HCT116 (cell line): ENCODE data around the gene LRAT. TPM values are rescaled to one million over a fixed set of nuclear protein-coding genes. Genes with fewer than 3 reads are reported as not detected.

Experiments used
- ATAC-seq: fragments of 200-7000 bp; cut with Tn5 transposase; 2 replicates; pipeline ENCODE4 v1.9.1; 2020; ENCODE audit warnings: mild to moderate bottlenecking, moderate library complexity
- BruUV-seq: library from RNA; stranded (reverse); fragments of 400-500 nt; replicated peaks from 2 replicates; lab custom pipeline; 2021; lab: Mats Ljungman, UMichigan
- CTCF ChIA-PET: fragments of 300-600 bp; sonication (Branson Sonifier 250); formaldehyde crosslinking; loops from one replicate; lab custom pipeline; 2021; ENCODE audit warnings: antibody characterized with exemption; lab: Charles Lee
- POLR2A ChIA-PET: fragments of 300-600, 350-600 bp; sonication (Branson Sonifier 250); formaldehyde crosslinking; loops from one replicate; lab custom pipeline; 2021; ENCODE audit warnings: antibody characterized with exemption; lab: Charles Lee
- RAD21 ChIA-PET, 2 experiments: fragments of 300-600 bp; sonication (Branson Sonifier 250); formaldehyde crosslinking; loops; one replicate each; lab custom pipeline; 2023; ENCODE audit warnings: low total read pairs in 2 of 2; ENCODE audit not compliant: uncharacterized antibody in 2 of 2, unreplicated experiment in 2 of 2, low non-redundant PET in 1 of 2; lab: Charles Lee
- DNase-seq: peaks from one replicate; pipeline ENCODE4 v3.0.0-alpha.2; 2010; ENCODE audit warnings: low read depth, low spot score
- H2AFZ ChIP-seq: fragments of 200-600 bp; shearing (Covaris generic), sonication (generic); 2 replicates; pipeline ENCODE4 v1.6.1; 2017; ENCODE audit warnings: low read depth, mixed run types, mixed read lengths, antibody characterized with exemption, low read length; ENCODE audit not compliant: poor library complexity, severe bottlenecking
- H3K27ac ChIP-seq: 2 replicates; pipeline ENCODE4 v1.5.1; 2012; ENCODE audit warnings: low read depth, low read length
- H3K27me3 ChIP-seq: fragments of 200-600 bp; sonication (generic); 2 replicates; pipeline ENCODE4 v1.6.1; 2016; ENCODE audit warnings: mixed run types, low read length, mixed read lengths; ENCODE audit not compliant: insufficient read depth
- H3K36me3 ChIP-seq, 2 experiments: fragments of 200-500 bp in 1 of 2; fragments of 200-600 bp in 1 of 2; sonication (Bioruptor generic) in 1 of 2; sonication (generic) in 1 of 2; 2 replicates each; pipeline versions ENCODE4 v1.5.1 to v1.6.1; 2014 to 2016; ENCODE audit warnings: low read length in 2 of 2, inconsistent platforms in 1 of 2, mixed read lengths in 1 of 2, mixed run types in 1 of 2; ENCODE audit not compliant: insufficient read depth in 2 of 2, control insufficient read depth in 1 of 2
- H3K4me1 ChIP-seq, 2 experiments: fragments of 200-600 bp in 1 of 2; sonication (generic) in 1 of 2; 2 replicates each; pipeline versions ENCODE4 v1.5.1 to v1.6.1; 2012 to 2017; ENCODE audit warnings: low read length in 2 of 2, inconsistent platforms in 1 of 2, mild to moderate bottlenecking in 1 of 2, mixed read lengths in 1 of 2, mixed run types in 1 of 2, moderate library complexity in 1 of 2; ENCODE audit not compliant: insufficient read depth in 2 of 2, control insufficient read depth in 1 of 2
- H3K4me2 ChIP-seq: fragments of 200-600 bp; sonication (generic); 2 replicates; pipeline ENCODE4 v1.6.1; 2017; ENCODE audit warnings: mixed run types, low read length, mixed read lengths
- H3K4me3 ChIP-seq, 2 experiments: fragments of 200-600 bp in 1 of 2; sonication (generic) in 1 of 2; replicated peaks in 1 of 2; 2 replicates each; pipeline ENCODE4 v1.5.1; 2011 to 2016; ENCODE audit warnings: low read length in 2 of 2, control low read depth in 1 of 2, low read depth in 1 of 2, mild to moderate bottlenecking in 1 of 2, mixed read lengths in 1 of 2, mixed run types in 1 of 2
- H3K79me2 ChIP-seq: fragments of 200-600 bp; sonication (generic); 2 replicates; pipeline ENCODE4 v1.6.1; 2017; ENCODE audit warnings: mild to moderate bottlenecking, mixed run types, low read length, moderate library complexity, mixed read lengths; ENCODE audit not compliant: insufficient read depth
- H3K9ac ChIP-seq: fragments of 200-600 bp; sonication (generic); 2 replicates; pipeline ENCODE4 v1.6.1; 2016; ENCODE audit warnings: low read length, mixed read lengths
- H3K9me2 ChIP-seq: fragments of 200-600 bp; sonication (generic), shearing (Covaris generic); 2 replicates; pipeline ENCODE4 v1.6.1; 2017; ENCODE audit warnings: mixed run types, mild to moderate bottlenecking, moderate library complexity; ENCODE audit not compliant: insufficient read depth
- H3K9me3 ChIP-seq, 2 experiments: fragments of 200-500 bp in 1 of 2; fragments of 200-600 bp in 1 of 2; sonication (Bioruptor generic) in 1 of 2; sonication (generic) in 1 of 2; 2 replicates each; pipeline ENCODE4 v1.6.1; 2014 to 2017; ENCODE audit warnings: low read length in 2 of 2, mixed read lengths in 2 of 2, inconsistent platforms in 1 of 2, low read depth in 1 of 2, mild to moderate bottlenecking in 1 of 2, mixed run types in 1 of 2, moderate library complexity in 1 of 2; ENCODE audit not compliant: control insufficient read depth in 1 of 2, insufficient read depth in 1 of 2
- H4K20me1 ChIP-seq: fragments of 200-600 bp; sonication (generic), shearing (Covaris generic); 2 replicates; pipeline ENCODE4 v1.6.1; 2017; ENCODE audit warnings: mixed run types, mild to moderate bottlenecking, moderate library complexity; ENCODE audit not compliant: insufficient read depth
- CEBPB ChIP-seq: IDR thresholded peaks from 2 replicates; pipeline ENCODE4 v1.6.1; 2012; ENCODE audit warnings: low read depth
- CTCF ChIP-seq, 3 experiments: fragments of 200-600 bp in 1 of 3; sonication (generic) in 1 of 3; IDR thresholded peaks in 2 of 3; conservative IDR thresholded peaks in 1 of 3; 2 replicates each; pipeline ENCODE4 v1.5.1; 2012 to 2017; ENCODE audit warnings: low read depth in 2 of 3, low read length in 2 of 3, antibody characterized with exemption in 1 of 3, borderline replicate concordance in 1 of 3, control low read depth in 1 of 3, mild to moderate bottlenecking in 1 of 3, mixed read lengths in 1 of 3, mixed run types in 1 of 3, moderate library complexity in 1 of 3; ENCODE audit not compliant: insufficient read depth in 1 of 3
- ELF1 ChIP-seq: IDR thresholded peaks from 2 replicates; pipeline ENCODE4 v1.6.1; 2012; ENCODE audit warnings: low read depth, borderline replicate concordance
- EZH2 ChIP-seq: fragments of 200-600 bp; sonication (generic); IDR thresholded peaks from 2 replicates; pipeline ENCODE4 v1.6.1; 2017; ENCODE audit warnings: antibody characterized with exemption, mixed run types
- EZH2phosphoT487 ChIP-seq: fragments of 200-600 bp; IDR thresholded peaks from 2 replicates; pipeline ENCODE4 v1.6.1; 2018; ENCODE audit warnings: antibody characterized with exemption, borderline replicate concordance
- FOSL1 ChIP-seq: IDR thresholded peaks from 2 replicates; pipeline ENCODE4 v1.6.1; 2012; ENCODE audit warnings: low read depth
- JUND ChIP-seq: IDR thresholded peaks from 2 replicates; pipeline ENCODE4 v1.6.1; 2012
- POLR2A ChIP-seq: IDR thresholded peaks from 2 replicates; pipeline ENCODE4 v1.7.0; 2011; ENCODE audit warnings: borderline replicate concordance; ENCODE audit not compliant: insufficient read depth, insufficient read length; ENCODE audit errors: extremely low read depth
- POLR2AphosphoS5 ChIP-seq: IDR thresholded peaks from 2 replicates; pipeline ENCODE4 v1.6.1; 2011; ENCODE audit warnings: mild to moderate bottlenecking, low read depth, low read length, moderate library complexity
- RAD21 ChIP-seq: IDR thresholded peaks from 2 replicates; pipeline ENCODE4 v1.6.1; 2012; ENCODE audit warnings: low read depth, mild to moderate bottlenecking
- SIN3A ChIP-seq: IDR thresholded peaks from 2 replicates; pipeline ENCODE4 v1.6.1; 2012; ENCODE audit warnings: low read depth
- SP1 ChIP-seq: IDR thresholded peaks from 2 replicates; pipeline ENCODE4 v1.6.1; 2012; ENCODE audit warnings: low read depth
- SRF ChIP-seq: IDR thresholded peaks from 2 replicates; pipeline ENCODE4 v1.6.1; 2012; ENCODE audit warnings: low read depth
- YY1 ChIP-seq: IDR thresholded peaks from 2 replicates; pipeline ENCODE4 v1.6.1; 2011; ENCODE audit warnings: low read length, low read depth, moderate library complexity, mild to moderate bottlenecking; ENCODE audit not compliant: insufficient replicate concordance; ENCODE audit errors: extremely low read depth
- ZFX ChIP-seq: fragments of 450-650 bp; IDR thresholded peaks from 2 replicates; pipeline ENCODE4 v1.6.1; 2017
- ZNF274 ChIP-seq: fragments of 200-500 bp; sonication (Bioruptor generic); IDR thresholded peaks from 2 replicates; pipeline ENCODE4 v1.6.1; 2014; ENCODE audit warnings: mild to moderate bottlenecking, low read depth, low read length, inconsistent platforms
- intact Hi-C: fragments of 100-400 bp; cut with micrococcal nuclease; formaldehyde crosslinking; loops from 2 replicates; pipeline ENCODE4 v1.10.0; 2022
- total RNA-seq: library from RNA; stranded (reverse); gene quantifications from one replicate; pipeline ENCODE4 v1.2.1, GENCODE V29; 2021; ENCODE audit not compliant: unreplicated experiment
- TF ChIP-seq, protein P1 (sequence below): IDR thresholded peaks from 2 replicates; pipeline ENCODE4 v1.6.1; 2012
- TF ChIP-seq, protein P2 (sequence below): IDR thresholded peaks from 2 replicates; pipeline ENCODE4 v1.6.1; 2011; ENCODE audit warnings: mild to moderate bottlenecking, low read length, moderate library complexity; ENCODE audit not compliant: insufficient replicate concordance; ENCODE audit errors: extremely low read depth
- TF ChIP-seq, protein P3 (sequence below): IDR thresholded peaks from 2 replicates; pipeline ENCODE4 v1.6.1; 2012; ENCODE audit warnings: low read depth

Gene LRAT
- total RNA-seq, 1 experiment from 2014 or later = 3.8 TPM

DNA sequence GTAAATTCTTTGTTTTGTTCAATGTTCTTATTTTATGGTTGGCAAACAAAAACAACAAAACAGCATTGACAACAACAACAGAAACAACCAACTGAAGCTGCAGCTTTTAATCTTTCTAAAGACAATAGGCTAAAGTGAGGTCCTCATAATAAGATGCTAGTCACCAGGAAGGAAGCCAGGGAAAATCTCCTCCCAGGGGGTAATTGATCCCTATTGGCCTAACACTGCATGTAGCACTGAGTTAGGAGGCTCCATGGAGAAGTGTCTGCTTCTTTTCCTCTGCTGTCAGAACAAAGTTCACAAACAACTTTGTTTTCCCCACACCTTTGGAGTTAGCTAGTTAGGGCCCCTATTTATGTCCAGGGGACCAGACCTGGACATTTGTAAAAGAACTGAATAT, 4.7 kb upstream of the LRAT start:
- H3K4me1 ChIP-seq = peaks cover 3 to 14% of the 10 kb centered on the region in 2 experiments; a peak in 3 of 4 replicates
- no peaks in the 10 kb centered on the region for H3K36me3 ChIP-seq
- ATAC-seq (no peak), DNase-seq (no peak)
- no peak for TF ChIP-seq SIN3A
- TF ChIP-seq RAD21 = no peak
- no peak for TF ChIP-seq SP1
- TF ChIP-seq CTCF (IDR thresholded peaks at IDR 0.05 in 2 of 3, conservative IDR thresholded peaks at IDR 0.05 in 1 of 3; ENCODE audit: borderline replicate concordance in 1 of 3, insufficient read depth in 1 of 3, low read depth in 2 of 3, low read length in 2 of 3) = no peak
- no peak for TF ChIP-seq JUND
- TF ChIP-seq FOSL1 = no peak
- TF ChIP-seq ELF1 = no peak
- TF ChIP-seq SRF = no peak
- no peak for TF ChIP-seq POLR2AphosphoS5
- TF ChIP-seq, protein P1, sequence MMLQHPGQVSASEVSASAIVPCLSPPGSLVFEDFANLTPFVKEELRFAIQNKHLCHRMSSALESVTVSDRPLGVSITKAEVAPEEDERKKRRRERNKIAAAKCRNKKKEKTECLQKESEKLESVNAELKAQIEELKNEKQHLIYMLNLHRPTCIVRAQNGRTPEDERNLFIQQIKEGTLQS = no peak
- no peak for TF ChIP-seq ZNF274
- no peak for TF ChIP-seq POLR2A
- no peak for TF ChIP-seq ZFX
- no peak for TF ChIP-seq CEBPB
- TF ChIP-seq, protein P2, sequence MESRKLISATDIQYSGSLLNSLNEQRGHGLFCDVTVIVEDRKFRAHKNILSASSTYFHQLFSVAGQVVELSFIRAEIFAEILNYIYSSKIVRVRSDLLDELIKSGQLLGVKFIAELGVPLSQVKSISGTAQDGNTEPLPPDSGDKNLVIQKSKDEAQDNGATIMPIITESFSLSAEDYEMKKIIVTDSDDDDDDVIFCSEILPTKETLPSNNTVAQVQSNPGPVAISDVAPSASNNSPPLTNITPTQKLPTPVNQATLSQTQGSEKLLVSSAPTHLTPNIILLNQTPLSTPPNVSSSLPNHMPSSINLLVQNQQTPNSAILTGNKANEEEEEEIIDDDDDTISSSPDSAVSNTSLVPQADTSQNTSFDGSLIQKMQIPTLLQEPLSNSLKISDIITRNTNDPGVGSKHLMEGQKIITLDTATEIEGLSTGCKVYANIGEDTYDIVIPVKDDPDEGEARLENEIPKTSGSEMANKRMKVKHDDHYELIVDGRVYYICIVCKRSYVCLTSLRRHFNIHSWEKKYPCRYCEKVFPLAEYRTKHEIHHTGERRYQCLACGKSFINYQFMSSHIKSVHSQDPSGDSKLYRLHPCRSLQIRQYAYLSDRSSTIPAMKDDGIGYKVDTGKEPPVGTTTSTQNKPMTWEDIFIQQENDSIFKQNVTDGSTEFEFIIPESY = no peak
- no peak for TF ChIP-seq EZH2
- TF ChIP-seq, protein P3, sequence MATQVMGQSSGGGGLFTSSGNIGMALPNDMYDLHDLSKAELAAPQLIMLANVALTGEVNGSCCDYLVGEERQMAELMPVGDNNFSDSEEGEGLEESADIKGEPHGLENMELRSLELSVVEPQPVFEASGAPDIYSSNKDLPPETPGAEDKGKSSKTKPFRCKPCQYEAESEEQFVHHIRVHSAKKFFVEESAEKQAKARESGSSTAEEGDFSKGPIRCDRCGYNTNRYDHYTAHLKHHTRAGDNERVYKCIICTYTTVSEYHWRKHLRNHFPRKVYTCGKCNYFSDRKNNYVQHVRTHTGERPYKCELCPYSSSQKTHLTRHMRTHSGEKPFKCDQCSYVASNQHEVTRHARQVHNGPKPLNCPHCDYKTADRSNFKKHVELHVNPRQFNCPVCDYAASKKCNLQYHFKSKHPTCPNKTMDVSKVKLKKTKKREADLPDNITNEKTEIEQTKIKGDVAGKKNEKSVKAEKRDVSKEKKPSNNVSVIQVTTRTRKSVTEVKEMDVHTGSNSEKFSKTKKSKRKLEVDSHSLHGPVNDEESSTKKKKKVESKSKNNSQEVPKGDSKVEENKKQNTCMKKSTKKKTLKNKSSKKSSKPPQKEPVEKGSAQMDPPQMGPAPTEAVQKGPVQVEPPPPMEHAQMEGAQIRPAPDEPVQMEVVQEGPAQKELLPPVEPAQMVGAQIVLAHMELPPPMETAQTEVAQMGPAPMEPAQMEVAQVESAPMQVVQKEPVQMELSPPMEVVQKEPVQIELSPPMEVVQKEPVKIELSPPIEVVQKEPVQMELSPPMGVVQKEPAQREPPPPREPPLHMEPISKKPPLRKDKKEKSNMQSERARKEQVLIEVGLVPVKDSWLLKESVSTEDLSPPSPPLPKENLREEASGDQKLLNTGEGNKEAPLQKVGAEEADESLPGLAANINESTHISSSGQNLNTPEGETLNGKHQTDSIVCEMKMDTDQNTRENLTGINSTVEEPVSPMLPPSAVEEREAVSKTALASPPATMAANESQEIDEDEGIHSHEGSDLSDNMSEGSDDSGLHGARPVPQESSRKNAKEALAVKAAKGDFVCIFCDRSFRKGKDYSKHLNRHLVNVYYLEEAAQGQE = no peak
- no peak for TF ChIP-seq EZH2phosphoT487
- TF ChIP-seq YY1 = no peak
- no peak overlapping the region for H2AFZ ChIP-seq
- intact Hi-C loops = no loop called here
- ChIA-PET RAD21 (no interaction called here), CTCF (no interaction called here), POLR2A (no interaction called here)
- no peak overlapping the region for H3K4me3 ChIP-seq
- H3K9me2 ChIP-seq = no peaks in the 10 kb centered on the region
- no peaks in the 10 kb centered on the region for H3K27me3 ChIP-seq
- H3K9ac ChIP-seq = no peak overlapping the region
- H3K27ac ChIP-seq = no peak overlapping the region
- H3K9me3 ChIP-seq = no peaks in the 10 kb centered on the region
- no peaks in the 10 kb centered on the region for H4K20me1 ChIP-seq
- no peak overlapping the region for H3K4me2 ChIP-seq
- no TSS peak for BruUV-seq
- no peaks in the 10 kb centered on the region for H3K79me2 ChIP-seq
